K562 (cell line): ENCODE results near the gene DCAKD. TPM values are rescaled to one million over a fixed set of nuclear protein-coding genes. Genes with fewer than 3 reads are reported as not detected.

Experiments
- ATAC-seq: fragments of 200-7000 bp; cut with Tn5 transposase; 3 replicates; pipeline ENCODE4 v1.9.1; 2020; ENCODE audit warnings: moderate library complexity
- BruUV-seq: library from RNA; stranded (reverse); fragments of 400-500 nt; replicated peaks from 2 replicates; lab custom pipeline; 2021; lab: Mats Ljungman, UMichigan
- CTCF ChIA-PET: fragments of 300-600 bp; formaldehyde crosslinking; extraction: SDS; loops from one replicate; lab custom pipeline; 2021; ENCODE audit warnings: low intra/inter-chr PET ratio; lab: Yijun Ruan, JAX
- POLR2A ChIA-PET: fragments of 300-600, 350-650 bp; sonication (Branson Sonifier 250); formaldehyde crosslinking; extraction: SDS; loops from one replicate; lab custom pipeline; 2021; ENCODE audit warnings: antibody characterized with exemption, inconsistent platforms; lab: Yijun Ruan, JAX
- DNase-seq, 4 experiments: peaks; one replicate each; pipeline versions ENCODE4 v3.0.0 to v3.0.0-alpha.2; 2011 to 2018; ENCODE audit warnings: low spot score in 3 of 4, mixed read lengths in 3 of 4; ENCODE audit errors: extremely low read depth in 1 of 4
- FAIRE-seq: peaks from 2 replicates; lab custom pipeline; 2011; peaks lifted over from hg19 to GRCh38; lab: Jason Lieb, UNC
- H2AFZ ChIP-seq: 2 replicates; pipeline ENCODE4 v1.6.0; 2011; ENCODE audit warnings: low read depth, low read length, control low read depth, inconsistent platforms
- H3K27ac ChIP-seq: fragments of 200-600 bp; 3 replicates; pipeline ENCODE4 v1.8.0; 2011; ENCODE audit warnings: low read depth, mild to moderate bottlenecking, control low read depth, inconsistent platforms, low read length, moderate library complexity, mixed read lengths; ENCODE audit errors: extremely low read depth
- H3K27me3 ChIP-seq, 2 experiments: fragments of 300-600 bp in 1 of 2; 2 replicates in 1 of 2; 3 replicates in 1 of 2; pipeline versions ENCODE4 v1.6.0 to v1.8.0; 2011; ENCODE audit warnings: inconsistent platforms in 2 of 2, low read length in 2 of 2, mild to moderate bottlenecking in 1 of 2, mixed read lengths in 1 of 2, moderate library complexity in 1 of 2; ENCODE audit not compliant: control insufficient read depth in 2 of 2, insufficient read depth in 2 of 2
- H3K36me3 ChIP-seq: fragments of 300-600 bp; 3 replicates; pipeline ENCODE4 v1.8.0; 2011; ENCODE audit warnings: mild to moderate bottlenecking, low read length, inconsistent platforms; ENCODE audit not compliant: control insufficient read depth, insufficient read depth
- H3K4me1 ChIP-seq, 2 experiments: fragments of 200-600 bp in 1 of 2; replicated peaks in 1 of 2; 2 replicates in 1 of 2; 3 replicates in 1 of 2; pipeline versions ENCODE4 v1.5.1 to v1.8.0; 2011; ENCODE audit warnings: inconsistent platforms in 2 of 2, low read length in 2 of 2, mild to moderate bottlenecking in 1 of 2, mixed read lengths in 1 of 2, moderate library complexity in 1 of 2; ENCODE audit not compliant: control insufficient read depth in 2 of 2, insufficient read depth in 2 of 2
- H3K4me2 ChIP-seq: 2 replicates; pipeline ENCODE4 v1.6.1; 2011; ENCODE audit warnings: low read length, control low read depth, inconsistent platforms, mixed read lengths; ENCODE audit not compliant: insufficient read depth
- H3K4me3 ChIP-seq: fragments of 200-600 bp; sonication (generic), shearing (Covaris generic); 2 replicates; pipeline ENCODE4 v1.5.1; 2016; ENCODE audit warnings: control low read depth, inconsistent platforms
- H3K79me2 ChIP-seq: fragments of 200-600 bp; 3 replicates; pipeline ENCODE4 v1.8.0; 2011; ENCODE audit warnings: low read length, inconsistent platforms; ENCODE audit not compliant: control insufficient read depth, insufficient read depth
- H3K9ac ChIP-seq, 2 experiments: 2 replicates each; pipeline versions ENCODE4 v1.6.0 to v1.6.1; 2011; ENCODE audit warnings: low read depth in 2 of 2, low read length in 2 of 2, control low read depth in 1 of 2, inconsistent platforms in 1 of 2, mild to moderate bottlenecking in 1 of 2, mixed read lengths in 1 of 2; ENCODE audit not compliant: insufficient read depth in 1 of 2
- H3K9me1 ChIP-seq: one replicate; pipeline ENCODE4 v1.6.0; 2011; ENCODE audit warnings: inconsistent platforms, mild to moderate bottlenecking, low read length, moderate library complexity; ENCODE audit not compliant: control insufficient read depth, insufficient read depth
- H3K9me3 ChIP-seq: replicated peaks from 2 replicates; pipeline ENCODE4 v1.5.1; 2011; ENCODE audit warnings: low read depth, low read length, inconsistent platforms; ENCODE audit not compliant: control insufficient read depth, insufficient read depth
- H4K20me1 ChIP-seq: replicated peaks from 2 replicates; pipeline ENCODE4 v1.6.1; 2011; ENCODE audit warnings: low read length, inconsistent platforms, mixed read lengths; ENCODE audit not compliant: control insufficient read depth, insufficient read depth
- CBX2 ChIP-seq: fragments of 200-600 bp; sonication (generic); IDR thresholded peaks from one replicate; pipeline ENCODE4 v1.6.1; 2012; ENCODE audit warnings: mild to moderate bottlenecking, low read length, inconsistent platforms; ENCODE audit not compliant: insufficient read depth, poor library complexity, severe bottlenecking
- KLF16 ChIP-seq: IDR thresholded peaks from 2 replicates; pipeline ENCODE4 v1.6.1; 2016; ENCODE audit warnings: antibody characterized with exemption
- MAX ChIP-seq: sonication (generic); formaldehyde crosslinking; IDR thresholded peaks from 2 replicates; pipeline ENCODE4 v1.9.0; 2022; ENCODE audit warnings: mild to moderate bottlenecking, missing genetic modification reagents
- MITF ChIP-seq: IDR thresholded peaks from 2 replicates; pipeline ENCODE4 v1.6.1; 2014; ENCODE audit warnings: antibody characterized with exemption
- MYNN ChIP-seq, 2 experiments: sonication (generic); formaldehyde crosslinking in 1 of 2; IDR thresholded peaks; 2 replicates each; pipeline versions ENCODE4 v1.5.0 to v1.6.1; 2016 to 2020; ENCODE audit warnings: antibody characterized with exemption in 1 of 2, missing genetic modification reagents in 1 of 2
- NCOA2 ChIP-seq, 2 experiments: fragments of 450-650 bp; IDR thresholded peaks; 2 replicates each; pipeline ENCODE4 v1.6.1; 2018; ENCODE audit warnings: mild to moderate bottlenecking in 2 of 2, moderate library complexity in 1 of 2; ENCODE audit not compliant: partially characterized antibody in 2 of 2
- PKNOX1 ChIP-seq: fragments of 450-650 bp; IDR thresholded peaks from 2 replicates; pipeline ENCODE4 v1.6.1; 2016
- POLR2AphosphoS5 ChIP-seq: IDR thresholded peaks from 2 replicates; pipeline ENCODE4 v1.6.1; 2011; ENCODE audit warnings: mild to moderate bottlenecking, low read depth, low read length, moderate library complexity; ENCODE audit not compliant: control insufficient read depth, insufficient read depth
- PTBP1 ChIP-seq: fragments of 200-400 bp; formaldehyde crosslinking; IDR thresholded peaks from 2 replicates; pipeline ENCODE4 v1.6.1; 2017; ENCODE audit warnings: low read depth, low read length
- STAG1 ChIP-seq: sonication (generic); formaldehyde crosslinking; IDR thresholded peaks from 2 replicates; pipeline ENCODE4 v1.5.0; 2020; ENCODE audit warnings: missing genetic modification reagents, borderline replicate concordance
- TCFL5 ChIP-seq: fragments of 250-450 bp; sonication (Bioruptor Pico); conservative IDR thresholded peaks from 2 replicates; pipeline ENCODE4 v1.6.1; 2021; ENCODE audit warnings: mild to moderate bottlenecking, moderate library complexity, matching md5 sums
- XRCC5 ChIP-seq: fragments of 200-400 bp; formaldehyde crosslinking; IDR thresholded peaks from 2 replicates; pipeline ENCODE4 v1.6.1; 2017; ENCODE audit warnings: low read depth, mild to moderate bottlenecking, low read length
- WGBS: fragments of 100-300 bp; shearing (Covaris generic); methylation state at CpG from one replicate; pipeline ENCODE4 v1.1.6; 2016; ENCODE audit warnings: low coverage, mixed read lengths; ENCODE audit not compliant: insufficient coverage; ENCODE audit errors: missing lambda C conversion rate; 5-methylcytosine and 5-hydroxymethylcytosine counted together
- in situ Hi-C: fragments of 300-500 bp; cut with MboI; formaldehyde crosslinking; loops from 4 replicates; pipeline ENCODE4 v1.15.0; 2018; ENCODE audit warnings: inconsistent platforms, mixed read lengths
- intact Hi-C: fragments of 100-400 bp; cut with micrococcal nuclease; formaldehyde crosslinking; loops from 2 replicates; pipeline ENCODE4 v1.14.2; 2022
- polyA plus RNA-seq, 8 experiments: library from polyadenylated mRNA; depleted of rRNA in 4 of 8; stranded (reverse) in 5 of 8; unstranded in 3 of 8; fragments of >200 nt; fragmentation: Nextera tagmentation in 2 of 8; fragmentation: Illumina TruSeq in 1 of 8; extraction: Ambion mirVana in 2 of 8; extraction: Trizol in 1 of 8; gene quantifications; 2 replicates each; pipeline versions ENCODE4 v1.2.1 to v1.2.3, GENCODE V29; 2011 to 2014; ENCODE audit warnings: inconsistent platforms in 1 of 8, missing spikeins in 1 of 8
- total RNA-seq, 7 experiments: library from RNA; depleted of rRNA in 6 of 7; stranded (reverse); fragments of >200 nt in 6 of 7; fragmentation: Illumina TruSeq in 2 of 7; extraction: Trizol in 2 of 7; gene quantifications; 2 replicates each; pipeline versions ENCODE4 v1.2.1 to v1.2.3, GENCODE V29; 2011 to 2021; ENCODE audit warnings: low replicate concordance in 1 of 7
- TF ChIP-seq, protein P1 (sequence below): sonication (generic); IDR thresholded peaks from 2 replicates; pipeline ENCODE4 v1.6.1; 2016

The DCAKD gene
- total and polyA plus RNA-seq, 9 of the 15 experiments (the other 6 are each of a cell fraction or from before 2014, with no cell fraction given) = 7.9 to 35.5 (median 21.4) TPM

- no peaks in the 10 kb centered on the region for H3K27me3 ChIP-seq
- BruUV-seq = no TSS peak
- H3K9me3 ChIP-seq = no peaks in the 10 kb centered on the region
- no peaks in the 10 kb centered on the region for H3K79me2 ChIP-seq
- ChIA-PET POLR2A (interaction anchor here (0.6 to 1.6 kb wide), 9 partner anchors 10 to 203 kb away, joined by 3 to 5 read pairs (median 3); no protein-coding TSS in a partner anchor), CTCF (interaction anchor here (0.6 to 1.8 kb wide), 8 partner anchors 30 to 323 kb away, joined by 3 to 10 read pairs (median 5); partner anchors contain the start of genes ACBD4 and PLCD3)
- H4K20me1 ChIP-seq = peaks cover 8% of the 10 kb centered on the region; the same call in 1 of the 2 replicates
- H3K9me1 ChIP-seq = no peaks in the 10 kb centered on the region
- in situ Hi-C loops = no loop called here
- intact Hi-C loops = loop anchor here (1.0 to 5.0 kb wide), 2 partner anchors 82 to 179 kb away; no protein-coding TSS in a partner anchor
- H3K27ac ChIP-seq = no peak overlapping the region
- ATAC-seq (peak; percentile 100), DNase-seq (peak; percentile 87 to 90 (median 88)), FAIRE-seq (peak; percentile 94)
- no peak overlapping the region for H3K9ac ChIP-seq
- no peaks in the 10 kb centered on the region for H3K4me1 ChIP-seq
- H3K4me3 ChIP-seq = no peak overlapping the region
- 56% methylated on average over 9 of the region's 9 CpGs for WGBS
- no peak overlapping the region for H2AFZ ChIP-seq
- no peak overlapping the region for H3K4me2 ChIP-seq
- peaks cover 91% of the 10 kb centered on the region for H3K36me3 ChIP-seq
- TF ChIP-seq XRCC5 (peak; percentile 66; the same call in 1 of the 2 replicates), STAG1 (peak; percentile 44; the same call in 1 of the 2 replicates), PTBP1 (no peak), POLR2AphosphoS5 (peak; percentile 45; the same call in 1 of the 2 replicates), TCFL5 (CRISPR knock-in tag) (no peak), NCOA2 (IDR thresholded peaks at IDR 0.05; ENCODE audit: partially characterized antibody in 2 of 2) (peak in 1 of 2 experiments; percentile 90), MAX (CRISPR knock-in tag) (0 out of 2 replicates have a peak, but pooled peaks have one; percentile 16), MYNN (IDR thresholded peaks at IDR 0.05) (0 out of 2 replicates have a peak, but pooled peaks have one; percentile 61), MYNN (CRISPR knock-in tag; IDR thresholded peaks at IDR 0.05) (no peak), CBX2 (no peak), MITF (0 out of 2 replicates have a peak, but pooled peaks have one; percentile 34), KLF16 (0 out of 2 replicates have a peak, but pooled peaks have one; percentile 22), PKNOX1 (peak; percentile 49; the same call in 1 of the 2 replicates)
- TF ChIP-seq, protein P1, sequence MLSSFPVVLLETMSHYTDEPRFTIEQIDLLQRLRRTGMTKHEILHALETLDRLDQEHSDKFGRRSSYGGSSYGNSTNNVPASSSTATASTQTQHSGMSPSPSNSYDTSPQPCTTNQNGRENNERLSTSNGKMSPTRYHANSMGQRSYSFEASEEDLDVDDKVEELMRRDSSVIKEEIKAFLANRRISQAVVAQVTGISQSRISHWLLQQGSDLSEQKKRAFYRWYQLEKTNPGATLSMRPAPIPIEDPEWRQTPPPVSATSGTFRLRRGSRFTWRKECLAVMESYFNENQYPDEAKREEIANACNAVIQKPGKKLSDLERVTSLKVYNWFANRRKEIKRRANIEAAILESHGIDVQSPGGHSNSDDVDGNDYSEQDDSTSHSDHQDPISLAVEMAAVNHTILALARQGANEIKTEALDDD = no peak
Observed at GRCh38 chr17:45098869-45099616, 47.6 kb upstream of the DCAKD start.
